GM18907 (cell line): ENCODE results near the gene TCAIM.
A peak's percentile ranks its signal among the peaks of the same experiment; 100 is the strongest.

ENCODE experiments used
- ATAC-seq: cut with Tn5 transposase; IDR thresholded peaks from one replicate; pipeline ENCODE4 v1.9.1; 2021; ENCODE audit warnings: mild to moderate bottlenecking, moderate library complexity; ENCODE audit not compliant: unreplicated experiment

Gene TCAIM, protein sequence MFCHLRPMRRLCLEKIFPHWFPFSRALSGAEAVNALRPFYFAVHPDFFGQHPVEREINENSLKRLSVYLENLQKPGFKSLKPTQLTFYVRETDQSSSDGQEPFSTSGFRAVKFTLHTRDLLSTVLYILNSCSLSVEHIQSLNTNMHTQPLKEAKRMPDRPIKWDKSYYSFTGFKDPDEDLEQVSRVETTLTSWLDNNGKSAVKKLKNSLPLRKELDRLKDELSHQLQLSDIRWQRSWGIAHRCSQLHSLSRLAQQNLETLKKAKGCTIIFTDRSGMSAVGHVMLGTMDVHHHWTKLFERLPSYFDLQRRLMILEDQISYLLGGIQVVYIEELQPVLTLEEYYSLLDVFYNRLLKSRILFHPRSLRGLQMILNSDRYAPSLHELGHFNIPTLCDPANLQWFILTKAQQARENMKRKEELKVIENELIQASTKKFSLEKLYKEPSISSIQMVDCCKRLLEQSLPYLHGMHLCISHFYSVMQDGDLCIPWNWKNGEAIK

DNA sequence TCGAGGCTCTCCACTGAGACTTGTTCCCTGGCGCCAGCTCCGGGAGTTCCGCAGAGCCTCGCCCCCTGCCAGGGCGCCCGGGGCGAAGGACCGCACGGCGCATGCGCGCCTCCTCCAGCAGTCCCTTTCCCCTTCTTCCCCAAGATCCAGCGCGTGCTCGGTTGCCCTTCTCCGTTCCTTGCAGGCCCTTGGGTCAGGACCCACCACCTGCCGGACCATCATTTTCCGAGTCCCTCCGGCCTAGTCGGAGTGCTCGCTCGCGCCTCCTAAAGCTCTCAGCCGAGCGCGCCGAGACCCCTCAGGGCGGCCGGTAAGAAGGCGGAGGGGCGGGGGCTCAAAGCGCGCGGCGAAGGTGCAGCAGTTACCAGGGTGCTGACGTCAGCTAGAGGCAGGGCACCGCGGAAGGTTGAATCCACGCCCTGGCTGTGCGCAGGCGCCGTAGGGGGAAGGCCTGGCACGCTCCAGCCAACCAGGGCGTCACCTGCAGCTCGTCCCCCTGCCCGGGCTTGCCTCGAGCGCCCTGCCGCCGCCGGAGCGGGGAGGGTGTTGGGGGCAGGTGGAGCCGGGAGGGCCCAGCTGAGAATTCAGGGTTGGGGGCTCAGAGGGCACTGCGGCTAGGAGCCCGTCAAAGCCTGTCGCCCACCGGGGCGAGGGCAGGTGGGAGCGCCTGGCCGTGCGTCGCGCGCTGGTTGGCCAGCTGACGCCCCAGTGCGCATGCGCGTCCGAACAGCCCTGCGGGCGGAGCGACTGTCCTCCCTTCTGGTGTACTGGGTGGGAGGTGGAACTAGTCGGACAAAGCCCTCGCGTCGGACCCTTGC lies at the start of gene TCAIM:
Gene TCAIM, plus strand, starts transcription at position 757 of the 818 bp plus-strand sequence. CDS start 16,017 bp downstream, outside the sequence.
- peak; percentile 95 for ATAC-seq

DNA sequence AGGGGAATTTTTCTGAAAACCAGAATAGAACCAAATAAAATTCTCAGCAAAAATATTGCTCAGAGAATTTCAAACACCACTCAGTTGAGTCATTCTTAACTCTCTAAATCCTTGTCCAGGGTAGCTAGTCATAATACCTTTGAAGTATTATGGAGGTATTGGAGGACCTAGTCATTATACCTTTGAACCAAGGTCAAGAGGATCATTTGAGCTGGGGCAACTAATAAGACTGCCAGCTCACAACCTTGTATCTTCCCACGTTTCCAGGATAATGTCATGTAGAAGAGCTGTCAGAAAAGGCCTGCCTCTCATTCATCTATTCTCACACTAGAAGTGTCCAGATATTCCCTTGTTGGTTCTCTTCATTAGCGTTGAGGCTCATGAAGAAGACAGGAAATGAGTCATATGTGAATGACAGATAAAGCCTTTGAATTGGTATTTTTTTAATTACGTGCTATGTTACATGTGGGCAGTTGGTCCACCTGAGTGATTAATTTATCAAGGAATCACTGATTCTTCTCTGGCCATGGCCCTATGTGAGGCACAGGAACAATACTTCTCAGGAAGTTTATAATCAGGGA lies 48.6 kb upstream of the TCAIM start:
- ATAC-seq = no peak

DNA sequence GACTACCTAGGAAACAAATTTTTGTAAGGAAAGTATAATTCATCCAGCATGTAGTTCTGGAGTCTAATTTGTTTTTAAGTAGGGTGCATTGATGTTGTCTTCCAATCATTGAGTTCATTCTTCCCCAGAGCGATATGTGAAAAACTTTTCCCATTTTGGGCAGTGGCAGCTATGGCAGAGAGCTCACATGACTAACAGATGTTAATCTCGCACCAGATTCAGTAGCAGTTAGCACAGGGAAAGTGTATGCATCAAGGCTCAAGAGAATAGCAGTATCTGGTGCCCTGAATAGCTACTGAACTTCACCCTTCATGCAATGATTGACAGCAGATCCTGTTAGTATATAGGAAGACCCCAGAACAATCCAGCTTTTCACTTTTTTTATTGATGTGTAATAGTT lies 46.3 kb upstream of the TCAIM start:
- no peak for ATAC-seq

DNA sequence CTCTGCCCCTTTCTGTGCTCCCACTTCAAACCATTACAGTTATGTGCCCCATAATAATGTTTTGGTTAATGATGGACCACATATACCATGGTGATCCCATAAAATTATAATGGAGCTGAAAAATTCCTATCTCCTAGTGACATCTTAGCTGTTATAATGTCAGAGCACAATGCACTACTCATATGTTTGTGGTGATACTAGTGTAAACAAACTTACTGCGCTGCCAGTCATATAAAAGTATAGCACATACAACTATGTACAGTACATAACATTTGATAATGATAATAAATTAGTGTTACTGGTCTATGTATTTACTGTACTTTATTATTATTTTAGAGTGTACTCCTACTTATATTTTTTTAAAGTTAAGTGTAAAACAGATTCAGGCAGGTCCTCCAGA lies 45.6 kb upstream of the TCAIM start:
- ATAC-seq = no peak

DNA sequence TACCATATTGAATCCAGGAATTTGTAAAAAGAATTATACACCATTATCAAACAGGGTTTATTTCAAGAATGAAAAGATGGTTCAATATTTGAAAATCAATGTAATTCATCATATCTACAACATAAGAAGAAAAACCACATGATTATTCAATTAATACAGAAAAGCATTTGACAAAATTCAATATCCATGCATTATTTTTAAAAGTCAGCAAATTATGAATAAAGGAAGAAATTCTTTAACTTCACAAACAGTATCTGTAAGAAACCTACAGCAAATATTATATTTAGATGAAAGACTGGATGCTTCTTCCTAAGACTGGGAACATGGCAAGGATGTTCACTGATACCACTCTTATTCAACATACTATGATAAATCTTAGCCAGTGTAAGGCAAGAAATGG lies 41.3 kb upstream of the TCAIM start:
- ATAC-seq = no peak

DNA sequence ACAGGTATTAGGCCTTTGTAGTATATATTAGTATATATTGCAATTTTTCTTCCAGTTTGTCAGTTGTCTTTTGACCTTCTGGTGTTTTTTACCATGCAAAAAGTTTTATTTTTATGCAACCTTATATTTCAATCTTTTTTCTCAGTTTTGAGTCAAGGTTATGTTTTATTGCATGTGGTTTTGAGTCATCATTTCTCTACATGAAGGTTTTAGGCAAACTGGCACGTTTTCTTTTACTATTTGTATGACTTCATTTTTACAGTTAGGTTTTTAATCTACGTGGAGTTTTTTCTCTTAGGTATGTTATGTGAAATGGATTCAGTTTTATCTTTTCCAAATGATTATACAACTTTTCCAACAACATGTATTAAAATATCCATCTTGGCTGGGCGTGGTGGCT lies 36.8 kb upstream of the TCAIM start:
- no peak for ATAC-seq

DNA sequence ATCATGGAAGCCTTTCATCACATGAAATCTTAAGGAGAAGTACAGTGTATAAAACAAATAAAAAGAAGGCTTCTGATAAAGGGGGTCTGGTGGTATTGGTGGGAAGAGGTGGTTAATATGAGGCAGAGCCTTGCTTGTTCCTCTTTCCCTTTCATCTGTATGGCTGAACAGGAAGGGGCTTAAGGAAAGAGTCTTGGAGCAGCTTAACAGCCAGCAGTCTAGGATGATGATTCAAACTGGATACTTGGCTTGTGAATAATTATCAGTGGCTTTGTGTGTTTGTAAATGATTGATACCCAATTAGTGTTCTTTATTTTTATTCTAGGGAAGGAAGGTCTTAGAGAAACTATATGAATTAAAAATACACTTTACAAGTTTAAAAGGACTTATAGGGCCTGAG lies 29.1 kb upstream of the TCAIM start:
- ATAC-seq = no peak

DNA sequence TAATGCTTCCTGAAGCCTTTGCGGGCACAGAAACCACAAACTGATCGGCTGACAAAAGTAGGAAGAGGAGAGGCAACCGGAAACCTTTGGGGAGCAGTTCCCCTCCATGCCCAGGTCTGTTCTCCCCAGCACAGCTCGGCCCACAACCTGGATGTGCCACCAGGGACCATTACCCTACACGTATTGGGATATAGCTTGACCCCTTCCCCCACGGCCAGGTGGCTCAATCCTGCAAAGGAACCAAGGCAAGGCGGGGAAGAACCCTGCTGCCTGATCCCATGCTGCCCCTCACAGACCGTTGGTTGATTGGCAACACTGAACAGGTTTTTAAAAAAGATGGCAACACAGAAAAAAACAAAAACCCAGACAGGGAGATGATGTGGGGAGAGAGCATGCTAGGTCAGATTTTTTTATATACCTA lies 19.7 kb upstream of the TCAIM start:
- ATAC-seq = no peak

DNA sequence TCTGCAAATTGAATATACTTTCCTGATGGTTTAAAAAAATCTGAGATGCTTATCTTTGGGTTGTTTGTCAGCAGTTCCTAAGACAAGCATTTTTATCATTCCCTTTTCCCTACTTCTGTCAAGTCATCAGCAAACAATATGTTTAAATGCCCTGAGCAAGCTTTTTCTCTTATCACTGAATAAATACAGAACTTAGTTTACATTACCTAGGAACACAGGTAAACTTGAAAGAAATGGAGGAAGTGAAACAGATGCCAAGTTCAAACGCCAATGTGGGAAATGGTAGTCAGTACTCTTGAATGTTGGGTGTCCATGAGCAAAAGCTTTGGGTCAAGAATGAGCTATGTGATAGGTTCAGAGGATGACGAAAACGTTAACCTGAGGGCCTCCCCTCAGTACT lies 17.2 kb upstream of the TCAIM start:
- ATAC-seq = no peak

DNA sequence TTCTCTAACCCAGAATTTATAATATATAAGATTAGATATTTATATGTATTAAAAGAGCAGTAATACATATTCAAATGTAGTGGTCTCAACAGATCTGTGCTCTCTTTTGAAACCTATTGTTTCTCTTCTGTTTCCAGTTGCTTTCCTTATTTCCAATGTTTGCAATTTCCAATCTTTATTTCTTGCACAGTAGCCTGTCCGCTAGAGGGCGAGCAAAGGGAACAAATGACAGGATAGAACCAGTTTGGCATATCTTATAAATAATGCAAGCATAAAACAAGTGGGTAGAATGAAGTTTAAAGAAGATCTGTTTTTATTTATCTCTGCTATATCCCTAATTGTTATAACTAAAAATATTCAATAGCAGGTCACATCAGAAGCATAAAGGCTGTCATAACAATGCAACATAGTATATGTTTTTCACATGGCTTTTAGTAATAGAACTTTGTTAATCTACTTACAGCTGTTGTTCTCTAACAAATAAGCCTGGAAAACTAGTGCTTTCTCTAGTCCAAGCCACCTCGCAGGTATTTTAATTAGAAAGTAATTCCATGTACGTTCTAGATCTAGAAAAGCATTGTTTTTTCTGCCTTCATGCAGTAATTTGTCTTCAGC lies 15.1 kb upstream of the TCAIM start:
- no peak for ATAC-seq

DNA sequence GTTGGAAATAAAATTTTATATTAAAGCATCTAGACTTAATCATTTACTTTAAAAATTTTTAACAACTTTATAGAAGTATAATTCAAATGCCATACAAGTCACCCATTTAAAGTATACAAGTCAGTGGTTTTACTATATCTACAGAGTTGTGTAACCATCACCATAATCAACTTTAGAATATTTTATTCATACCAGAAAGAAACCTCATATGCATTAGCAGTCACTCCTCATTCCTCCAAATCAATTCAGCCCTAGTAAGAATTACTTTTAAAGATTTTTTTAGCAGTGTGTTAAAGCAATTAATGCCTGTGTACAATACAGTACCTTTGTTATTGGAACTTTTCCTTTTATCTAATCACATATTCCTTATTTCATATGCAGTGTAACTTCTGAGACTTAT lies 14.0 kb upstream of the TCAIM start:
- ATAC-seq = no peak

DNA sequence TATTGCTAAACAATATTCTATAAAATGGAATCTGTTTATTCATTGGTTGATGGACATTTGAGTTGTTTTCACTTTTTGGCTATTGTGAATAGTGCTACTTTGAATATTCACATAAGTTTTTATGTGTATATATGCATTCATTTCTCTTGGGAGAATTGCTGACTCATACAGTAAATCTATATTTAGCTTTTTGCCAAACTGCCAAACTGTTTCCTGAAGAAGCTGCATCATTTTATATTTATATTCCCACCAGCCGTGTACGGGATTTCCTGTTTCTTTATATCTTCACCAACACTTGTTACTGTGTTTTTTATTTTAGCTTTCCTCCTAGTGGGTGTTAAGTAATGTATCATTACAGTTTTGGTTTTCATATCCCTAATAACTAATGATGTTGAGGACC lies 12.5 kb upstream of the TCAIM start:
- no peak for ATAC-seq

DNA sequence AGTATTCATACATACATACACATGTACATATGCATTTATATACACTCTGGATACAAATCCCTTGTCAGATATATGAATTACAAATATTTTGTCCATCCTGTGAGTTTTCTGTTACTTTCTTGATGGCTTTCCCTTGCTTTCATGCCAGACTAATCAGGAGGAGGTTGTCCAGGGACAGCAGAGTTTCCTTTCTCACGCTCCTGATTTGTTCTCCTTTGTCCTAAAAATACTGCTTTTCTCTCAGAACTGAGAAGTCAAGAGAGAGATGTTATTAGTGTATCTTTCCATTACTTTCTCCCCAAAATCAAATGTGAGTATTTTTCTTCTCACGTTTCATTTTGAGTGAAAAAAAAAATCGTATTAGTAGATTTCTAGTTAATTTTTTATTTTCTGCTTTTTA lies 12.1 kb upstream of the TCAIM start:
- ATAC-seq = no peak

DNA sequence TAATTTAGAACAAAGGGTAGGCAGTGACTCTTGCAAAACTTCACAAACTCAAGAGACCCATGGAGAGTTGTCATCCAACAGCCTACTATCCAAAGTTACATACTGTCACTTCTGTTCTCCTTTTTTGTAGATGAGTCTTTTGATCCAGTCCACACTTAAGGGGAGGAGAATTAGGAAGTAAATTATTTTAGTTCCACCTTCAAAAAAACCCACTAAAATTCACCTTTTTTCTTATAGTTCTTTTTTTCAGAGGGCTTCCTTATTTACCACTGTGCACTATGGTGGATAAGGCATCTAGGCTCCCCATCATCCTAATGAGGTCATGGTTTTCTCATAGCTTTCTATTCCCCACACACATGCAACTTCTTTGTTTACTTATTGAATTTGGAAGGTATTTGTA lies 8.6 kb upstream of the TCAIM start:
- ATAC-seq = no peak

DNA sequence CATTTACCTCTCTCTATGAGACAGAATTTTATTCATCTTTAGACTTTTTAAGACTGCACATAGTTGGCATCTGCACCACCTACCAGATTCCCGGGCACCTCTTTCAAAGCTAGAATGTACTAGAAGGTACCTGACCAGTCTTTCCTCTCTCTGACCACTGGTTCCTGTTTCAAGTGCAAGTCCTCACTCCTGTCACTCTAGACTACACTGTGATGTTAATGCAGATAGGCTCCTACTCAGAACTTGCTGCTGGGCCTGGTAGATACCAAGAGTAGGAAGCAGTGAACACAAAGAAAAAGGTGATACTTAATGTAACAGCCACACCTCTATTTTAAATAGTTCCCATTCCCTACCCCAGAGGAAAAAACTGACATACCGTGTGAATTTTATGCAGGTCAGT lies 8.1 kb upstream of the TCAIM start:
- ATAC-seq = no peak

DNA sequence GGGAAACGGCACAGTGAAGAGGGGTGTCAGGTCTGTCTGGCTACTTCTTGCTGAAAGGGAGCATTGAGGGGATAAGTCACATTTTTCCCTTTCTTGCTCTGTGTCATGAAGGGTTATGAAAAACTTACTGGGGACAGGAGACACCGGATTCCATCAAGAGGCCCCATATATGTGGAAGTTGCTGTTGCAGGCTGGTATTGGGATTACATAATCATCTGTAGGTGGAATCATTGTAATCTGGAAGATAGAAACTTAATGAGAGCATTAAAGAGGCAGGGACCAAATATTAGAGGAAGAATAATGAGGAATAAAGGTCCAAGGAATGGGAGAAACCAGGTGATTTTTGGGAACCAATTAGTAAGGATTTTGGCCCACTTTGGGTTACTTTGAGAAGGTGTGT lies 4.2 kb upstream of the TCAIM start:
- ATAC-seq = no peak

DNA sequence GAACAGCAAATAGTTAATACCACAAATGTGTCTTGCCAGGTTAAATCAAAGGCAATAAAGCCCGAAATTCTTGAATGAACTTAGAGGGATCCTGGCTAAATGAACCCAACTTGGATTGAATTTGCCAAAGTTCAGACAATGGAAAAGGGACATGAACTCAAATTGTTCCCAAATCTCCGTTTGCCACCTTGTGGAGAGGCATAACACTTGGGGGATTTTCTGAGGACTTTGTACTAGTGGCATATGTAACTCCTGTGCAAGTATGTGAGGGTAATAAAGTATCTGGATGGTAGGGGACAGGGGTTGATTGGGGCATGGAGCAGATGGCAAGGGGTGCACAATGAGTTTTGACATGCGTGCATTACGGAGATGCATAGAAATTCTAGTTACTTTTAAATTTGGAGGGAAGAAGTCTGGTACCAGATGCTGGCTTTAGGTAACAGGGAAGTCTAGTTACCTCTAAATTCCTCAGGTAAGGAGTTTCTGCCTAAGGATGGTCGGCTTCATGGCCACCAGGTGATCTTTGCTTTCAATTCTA lies 1.2 kb upstream of the TCAIM start:
- ATAC-seq = no peak

DNA sequence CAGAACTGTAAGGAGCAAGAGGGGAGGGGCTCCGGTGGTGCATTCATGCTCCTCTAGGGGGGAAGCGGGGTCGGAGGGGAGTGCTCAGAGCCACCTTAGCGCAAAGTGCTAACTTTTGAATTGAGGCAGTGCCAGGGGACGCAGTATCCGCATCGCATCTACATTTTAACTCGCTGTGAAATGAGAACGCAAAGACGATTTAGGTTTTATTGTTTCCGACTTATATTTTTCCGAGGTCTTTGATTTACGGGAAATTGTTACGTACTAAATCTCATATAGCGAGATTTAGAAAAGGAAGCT lies 212 bp downstream of the TCAIM start:
- no peak for ATAC-seq

DNA sequence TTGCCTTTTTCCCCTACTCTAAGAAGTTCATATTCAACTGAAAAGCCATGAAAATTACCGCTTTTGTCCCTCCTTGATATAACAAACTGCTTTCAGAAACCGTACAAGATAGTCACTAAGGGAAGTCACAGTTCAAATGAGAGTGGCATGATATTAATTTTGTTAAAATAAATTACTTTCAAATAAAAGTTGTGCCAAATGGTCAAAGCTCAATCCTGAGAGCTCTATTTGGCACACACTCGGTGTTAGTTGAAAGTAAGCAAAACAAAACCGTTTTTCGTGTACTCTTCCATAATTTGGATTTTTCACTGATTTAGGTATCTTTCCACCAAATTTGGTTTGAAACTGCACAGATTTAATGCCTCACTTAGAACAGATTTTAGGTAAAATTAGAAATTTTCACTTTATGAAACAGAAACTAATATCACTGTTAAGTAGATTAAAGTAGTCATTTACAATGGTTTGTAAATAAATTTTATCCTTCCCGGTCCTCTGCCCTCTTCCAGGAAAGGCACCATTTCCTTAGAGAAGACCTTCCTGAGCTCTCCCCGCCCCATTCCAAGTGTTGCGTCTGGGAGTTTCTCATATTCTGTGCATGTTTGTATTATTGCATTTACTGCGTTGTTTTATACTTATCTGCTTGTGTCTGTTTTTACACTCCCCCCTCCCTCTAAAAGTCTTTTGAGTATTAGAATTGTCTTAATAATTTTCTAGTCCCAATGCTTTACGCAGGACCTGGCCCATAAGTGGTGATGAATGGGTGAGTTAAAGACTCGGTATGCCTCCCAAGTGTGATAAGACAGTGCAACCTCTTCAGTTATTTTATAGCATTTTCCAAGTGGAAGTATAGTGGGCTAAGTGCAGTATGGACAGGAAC lies 853 bp downstream of the TCAIM start:
- ATAC-seq = no peak

DNA sequence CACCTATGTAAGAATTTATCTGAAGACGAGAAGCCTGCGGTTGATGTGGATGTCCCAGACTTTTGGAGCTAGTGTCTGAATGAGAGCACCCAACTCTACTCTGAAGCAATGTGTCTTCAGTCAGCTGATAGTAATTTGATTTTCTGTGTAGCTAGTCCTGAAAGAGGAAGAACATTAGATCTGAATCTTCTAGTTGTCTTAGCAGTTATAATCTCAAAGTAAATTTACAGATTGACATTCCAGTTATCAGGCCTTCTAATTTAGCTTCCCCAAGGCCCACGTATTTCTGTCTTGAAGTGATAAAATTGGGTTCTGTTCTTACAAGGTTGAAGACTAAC lies 1.5 kb downstream of the TCAIM start:
- no peak for ATAC-seq
